Bronchial epithelial cell (primary cell): ENCODE data around the gene SULT2B1. TPM values are rescaled to one million over a fixed set of nuclear protein-coding genes. Genes with fewer than 3 reads are reported as not detected.
A peak's percentile ranks its signal among the peaks of the same experiment; 100 is the strongest.
"Not testable (repeated sequence)": the region's sequence is repeated elsewhere in the genome, so short reads cannot be mapped to it uniquely, and the experiment has no call there.

Source experiments
- DNase-seq: peaks from one replicate; pipeline ENCODE4 v3.0.0-alpha.2; 2010; ENCODE audit warnings: low read depth
- FAIRE-seq: peaks from 2 replicates; lab custom pipeline; 2011; peaks lifted over from hg19 to GRCh38; lab: Jason Lieb, UNC
- H3K27me3 ChIP-seq: 2 replicates; pipeline ENCODE4 v1.5.1; 2011; ENCODE audit warnings: low read length; ENCODE audit not compliant: control insufficient read depth, insufficient read depth
- H3K36me3 ChIP-seq: 2 replicates; pipeline ENCODE4 v1.5.1; 2011; ENCODE audit warnings: low read length; ENCODE audit not compliant: control insufficient read depth, insufficient read depth
- H3K4me3 ChIP-seq: 2 replicates; pipeline ENCODE4 v1.5.1; 2011; ENCODE audit warnings: mild to moderate bottlenecking, low read depth, low read length, control low read depth
- total RNA-seq: library from RNA; depleted of rRNA; stranded (reverse); fragments of >200 nt; gene quantifications from 2 replicates; pipeline ENCODE4 v1.2.1, GENCODE V29; 2014
- TF ChIP-seq, protein P1 (sequence below): IDR thresholded peaks from 2 replicates; pipeline ENCODE4 v1.5.1; 2011; ENCODE audit warnings: mild to moderate bottlenecking, moderate library complexity, low read length, control low read depth, inconsistent platforms; ENCODE audit not compliant: insufficient read depth, severe bottlenecking

Gene SULT2B1
- total RNA-seq, 1 donor from 2014 or later, result 3.4 TPM

DNA sequence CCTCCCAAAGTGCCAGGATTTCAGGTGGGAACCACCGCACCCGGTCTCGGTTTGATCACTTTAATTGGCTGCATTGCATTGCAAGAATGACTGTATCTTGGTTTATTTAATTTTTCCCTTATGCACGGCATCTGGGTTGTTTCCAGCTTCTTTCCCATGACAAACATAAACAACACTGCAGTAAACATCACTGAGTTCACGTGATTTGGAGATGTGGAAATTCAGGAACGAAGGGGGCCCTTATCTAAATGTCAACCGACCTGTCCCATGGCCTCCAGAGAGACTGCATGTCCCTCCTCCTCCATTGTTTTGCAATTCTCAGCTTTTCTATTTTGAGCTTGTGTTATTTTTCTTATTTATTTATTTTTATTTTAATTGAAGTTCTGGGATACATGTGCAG lies 14.4 kb upstream of the SULT2B1 start:
- no peak for DNase-seq
- no peak for FAIRE-seq
- Histone ChIP-seq H3K4me3 (no peak overlapping the region), H3K36me3 (no peaks in the 10 kb centered on the region), H3K27me3 (peaks cover 2% of the 10 kb centered on the region)
- TF ChIP-seq, protein P1, sequence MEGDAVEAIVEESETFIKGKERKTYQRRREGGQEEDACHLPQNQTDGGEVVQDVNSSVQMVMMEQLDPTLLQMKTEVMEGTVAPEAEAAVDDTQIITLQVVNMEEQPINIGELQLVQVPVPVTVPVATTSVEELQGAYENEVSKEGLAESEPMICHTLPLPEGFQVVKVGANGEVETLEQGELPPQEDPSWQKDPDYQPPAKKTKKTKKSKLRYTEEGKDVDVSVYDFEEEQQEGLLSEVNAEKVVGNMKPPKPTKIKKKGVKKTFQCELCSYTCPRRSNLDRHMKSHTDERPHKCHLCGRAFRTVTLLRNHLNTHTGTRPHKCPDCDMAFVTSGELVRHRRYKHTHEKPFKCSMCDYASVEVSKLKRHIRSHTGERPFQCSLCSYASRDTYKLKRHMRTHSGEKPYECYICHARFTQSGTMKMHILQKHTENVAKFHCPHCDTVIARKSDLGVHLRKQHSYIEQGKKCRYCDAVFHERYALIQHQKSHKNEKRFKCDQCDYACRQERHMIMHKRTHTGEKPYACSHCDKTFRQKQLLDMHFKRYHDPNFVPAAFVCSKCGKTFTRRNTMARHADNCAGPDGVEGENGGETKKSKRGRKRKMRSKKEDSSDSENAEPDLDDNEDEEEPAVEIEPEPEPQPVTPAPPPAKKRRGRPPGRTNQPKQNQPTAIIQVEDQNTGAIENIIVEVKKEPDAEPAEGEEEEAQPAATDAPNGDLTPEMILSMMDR, result no peak

DNA sequence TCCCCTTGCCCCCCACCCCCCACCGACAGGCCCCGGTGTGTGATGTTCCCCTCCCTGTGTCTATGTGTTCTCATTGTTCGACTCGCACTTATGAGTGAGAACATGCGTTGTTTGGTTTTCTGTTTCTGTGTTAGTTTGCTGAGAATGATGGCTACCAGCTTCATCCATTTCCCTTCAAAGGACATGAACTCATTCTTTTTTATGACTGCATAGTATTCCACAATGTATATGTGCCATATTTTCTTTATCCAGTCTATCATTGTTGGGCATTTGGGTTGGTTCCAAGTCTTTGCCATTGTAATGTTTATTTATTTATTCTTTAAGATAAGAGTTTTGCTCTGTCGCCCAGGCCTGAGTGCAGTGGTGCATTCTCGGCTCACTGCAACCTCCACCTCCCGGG lies 13.9 kb upstream of the SULT2B1 start:
- H3K4me3 ChIP-seq, H3K36me3 ChIP-seq, FAIRE-seq, H3K27me3 ChIP-seq, DNase-seq: not testable (repeated sequence)

DNA sequence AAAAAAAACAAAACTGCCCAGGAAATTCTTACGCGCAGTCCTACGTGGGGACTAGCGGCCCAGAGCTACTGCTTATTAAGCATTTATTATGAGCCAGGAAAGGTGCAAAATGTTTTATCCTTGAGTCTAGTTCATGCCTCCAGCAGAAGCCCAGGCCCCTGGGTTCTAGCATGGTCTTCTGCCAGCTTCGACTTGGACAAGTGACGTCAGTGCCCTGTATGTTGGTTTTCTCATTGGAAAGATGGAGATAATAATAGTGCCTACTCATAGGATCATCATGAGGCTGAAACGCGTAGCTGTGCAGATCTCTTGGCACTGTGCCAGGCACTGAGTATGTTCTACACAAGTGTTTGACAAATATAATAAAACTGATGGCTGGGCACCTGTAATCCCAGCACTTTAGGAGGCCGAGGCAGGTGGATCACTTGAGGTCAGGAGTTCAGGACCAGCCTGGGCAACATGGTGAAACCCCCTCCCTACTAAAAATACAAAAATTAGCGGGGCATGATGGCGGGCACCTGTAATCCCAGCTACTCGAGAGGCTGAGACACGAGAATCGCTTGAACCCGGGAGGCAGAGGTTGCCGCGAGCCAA lies 12.4 kb upstream of the SULT2B1 start:
- Histone ChIP-seq H3K27me3 (peaks cover 2% of the 10 kb centered on the region), H3K4me3 (no peak overlapping the region), H3K36me3 (no peaks in the 10 kb centered on the region)
- TF ChIP-seq, protein P1, result no peak
- FAIRE-seq (no peak), DNase-seq (peak; percentile 69)

DNA sequence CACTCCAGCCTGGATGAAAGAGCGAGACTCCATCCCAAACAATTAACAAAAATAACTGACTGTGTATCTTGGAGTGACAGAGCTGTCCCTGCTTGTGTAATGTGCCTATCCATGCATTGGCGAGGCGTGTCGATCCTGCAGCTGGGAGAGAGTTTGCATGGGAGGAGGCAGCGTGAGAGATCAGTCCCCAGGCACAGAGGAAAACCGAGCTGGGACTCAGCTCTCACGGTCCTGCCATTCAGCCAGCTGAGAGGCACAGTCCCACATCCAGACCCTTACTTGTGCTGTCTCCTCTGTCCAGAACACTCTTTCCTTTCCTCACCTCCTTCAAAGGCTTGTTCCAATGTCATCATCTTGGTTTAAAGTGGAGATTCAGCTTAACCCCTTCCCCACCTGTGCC lies 11.9 kb upstream of the SULT2B1 start:
- DNase-seq (no peak), FAIRE-seq (peak; percentile 62)
- TF ChIP-seq, protein P1, result no peak
- Histone ChIP-seq H3K27me3 (peaks cover 2% of the 10 kb centered on the region), H3K4me3 (no peak overlapping the region), H3K36me3 (no peaks in the 10 kb centered on the region)

DNA sequence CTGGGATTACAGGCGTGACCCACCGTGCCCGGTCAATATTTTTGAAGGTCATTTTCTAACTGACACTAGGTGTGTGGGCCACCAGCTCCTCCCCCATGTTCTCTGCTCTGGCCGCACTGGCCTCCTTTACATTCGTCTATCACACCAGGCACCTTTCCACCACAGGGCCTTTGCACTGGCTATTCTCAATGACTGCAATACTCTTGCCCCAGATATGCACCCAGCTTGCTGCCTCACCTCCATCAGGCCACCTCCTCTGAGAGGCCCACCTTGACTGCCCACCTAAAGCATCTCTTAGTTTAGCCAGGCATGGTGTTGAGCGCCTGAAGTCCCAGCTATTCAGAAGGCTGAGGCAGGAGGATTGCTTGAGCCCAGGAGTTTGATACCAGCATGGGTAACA lies 10.2 kb upstream of the SULT2B1 start:
- Histone ChIP-seq H3K4me3 (no peak overlapping the region), H3K27me3 (peaks cover 2% of the 10 kb centered on the region), H3K36me3 (no peaks in the 10 kb centered on the region)
- FAIRE-seq, result no peak
- no peak for DNase-seq
- TF ChIP-seq, protein P1, result no peak

DNA sequence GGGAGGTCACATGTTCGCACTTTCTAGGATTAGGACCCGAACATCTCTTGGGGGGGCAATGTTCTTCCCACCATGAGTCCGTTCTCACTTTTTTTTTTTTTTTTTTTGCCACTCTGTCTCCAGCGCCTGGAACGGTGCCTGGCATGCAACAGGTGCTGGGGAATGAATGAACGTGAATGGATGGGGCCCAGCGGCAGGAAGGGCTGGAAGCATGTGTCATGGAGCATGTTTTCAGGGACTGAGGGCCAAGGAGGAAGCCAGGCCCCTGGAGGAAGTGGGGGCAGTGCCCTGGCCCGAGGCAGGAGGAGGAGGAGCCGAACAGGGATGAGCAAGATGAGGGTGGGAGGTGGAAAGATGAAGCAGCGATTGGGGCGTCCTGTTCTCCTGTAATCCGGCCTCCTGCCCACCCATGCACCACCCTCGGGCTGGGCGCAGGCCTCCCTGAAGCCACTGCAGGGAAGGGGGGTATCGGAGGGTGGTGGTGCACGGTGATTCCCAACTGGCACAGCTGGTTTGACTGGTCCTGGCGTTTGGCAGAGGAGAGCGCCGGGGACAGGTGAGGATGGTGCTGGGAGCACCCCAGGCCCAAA lies 8.8 kb upstream of the SULT2B1 start:
- peaks cover 2% of the 10 kb centered on the region for H3K27me3 ChIP-seq
- no peak overlapping the region for H3K4me3 ChIP-seq
- FAIRE-seq (no peak), DNase-seq (peak; percentile 88)
- no peaks in the 10 kb centered on the region for H3K36me3 ChIP-seq
- TF ChIP-seq, protein P1, result no peak
